Frontal cortex (tissue), 4 donors: ENCODE results near the gene TRABD. TPM values are rescaled to one million over a fixed set of nuclear protein-coding genes. Genes with fewer than 3 reads are reported as not detected.
"Not testable (repeated sequence)": the region's sequence is repeated elsewhere in the genome, so short reads cannot be mapped to it uniquely, and the experiment has no call there.

Source experiments
- DNase-seq, 2 donors: peaks; one replicate each; pipeline ENCODE4 v3.0.0; 2012; ENCODE audit warnings: low spot score in 2 of 2
- FAIRE-seq: peaks from 2 replicates; lab custom pipeline; 2012; peaks lifted over from hg19 to GRCh38; lab: Jason Lieb, UNC
- total RNA-seq: library from RNA; depleted of rRNA; stranded (reverse); fragments of >200 nt; gene quantifications from one replicate; pipeline ENCODE4 v1.2.3, GENCODE V29; 2014
- donor health status: control.
- donor health status: control.
- donor health status: control.

The TRABD gene
- total RNA-seq, 1 donor from 2014 or later = 4.9 TPM

GRCh38 chr22:50150161-50151129 lies 35.3 kb upstream of the TRABD start:
- DNase-seq = no peak
- no peak for FAIRE-seq

DNA sequence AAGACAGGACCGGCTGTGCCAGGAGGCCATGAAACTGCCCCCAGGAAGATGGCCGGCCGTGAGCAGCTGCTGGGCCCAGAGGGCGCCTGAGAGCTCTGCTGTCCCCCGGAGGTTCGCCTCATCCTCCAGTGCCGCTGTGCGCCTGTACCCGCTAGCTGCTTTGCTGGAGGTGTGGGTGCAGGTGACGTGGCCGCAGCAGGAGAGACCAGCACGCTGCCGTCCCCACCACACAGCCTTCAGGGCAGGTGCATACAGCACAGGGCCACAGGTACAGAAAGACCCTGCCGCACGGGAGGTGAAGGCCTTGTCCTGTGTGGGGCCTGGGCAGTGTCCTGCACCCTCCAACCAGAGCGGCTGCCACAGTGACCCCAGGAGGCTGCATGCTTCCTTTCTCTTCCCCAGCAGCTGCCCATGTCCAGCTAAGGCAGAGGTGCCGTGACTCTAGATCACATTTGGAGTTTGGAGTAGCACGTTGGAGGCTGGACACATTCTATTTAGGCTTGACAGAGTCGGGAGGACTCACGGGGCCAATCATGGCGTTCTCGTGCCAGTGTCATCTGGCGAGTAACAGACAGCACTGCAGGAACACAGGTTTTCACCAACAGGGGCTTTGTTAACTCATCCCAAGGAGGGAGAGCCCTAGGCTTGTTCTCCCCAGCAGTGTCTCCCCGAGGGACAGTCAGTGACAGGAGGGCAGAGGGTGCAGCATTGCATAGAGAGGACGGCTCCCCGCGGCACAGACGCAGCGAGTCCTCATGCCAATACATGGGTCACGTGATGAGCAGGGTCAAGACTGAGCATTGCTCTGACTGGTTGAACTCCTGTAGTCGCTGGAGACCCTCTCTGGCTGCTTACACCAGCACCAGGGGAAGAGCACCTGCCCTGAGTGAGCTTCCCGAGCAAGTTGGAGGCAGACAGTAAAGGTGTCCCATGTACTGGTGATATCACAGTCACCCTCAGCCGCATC lies 33.9 kb upstream of the TRABD start:
- no peak for DNase-seq
- no peak for FAIRE-seq

DNA sequence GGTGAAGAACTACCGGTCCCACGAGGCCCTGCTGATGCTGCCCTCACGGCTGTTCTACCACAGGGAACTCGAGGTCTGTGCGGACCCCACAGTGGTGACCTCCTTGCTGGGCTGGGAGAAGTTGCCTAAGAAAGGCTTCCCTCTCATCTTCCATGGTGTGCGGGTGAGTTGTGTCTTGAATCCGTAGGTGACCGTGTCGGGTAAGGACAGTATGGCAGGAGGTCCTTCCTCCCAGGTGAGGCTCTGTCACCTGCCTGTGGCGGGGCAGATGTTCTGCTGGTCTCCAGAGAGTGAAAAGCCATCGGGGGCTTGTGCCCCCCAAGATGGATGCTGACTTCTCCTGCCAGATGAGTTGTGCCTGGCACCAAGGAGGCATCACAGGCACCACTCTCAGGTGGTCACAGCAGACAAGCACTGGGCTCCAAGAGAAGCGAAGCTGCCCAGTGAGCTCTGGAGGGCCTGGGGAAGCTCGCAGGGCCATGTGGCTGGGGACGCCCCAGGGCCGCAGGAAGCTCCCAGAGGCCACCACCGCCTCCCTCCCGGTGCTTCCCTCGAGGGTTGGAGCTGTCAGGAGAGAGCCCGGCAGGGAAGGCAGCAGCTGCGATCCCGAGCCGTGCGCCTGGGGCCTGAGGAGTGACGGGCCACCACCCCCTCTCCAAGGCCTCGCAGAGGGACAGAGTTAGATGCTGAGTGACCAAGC lies 32.5 kb upstream of the TRABD start:
- FAIRE-seq (no peak), DNase-seq (no peak)

DNA sequence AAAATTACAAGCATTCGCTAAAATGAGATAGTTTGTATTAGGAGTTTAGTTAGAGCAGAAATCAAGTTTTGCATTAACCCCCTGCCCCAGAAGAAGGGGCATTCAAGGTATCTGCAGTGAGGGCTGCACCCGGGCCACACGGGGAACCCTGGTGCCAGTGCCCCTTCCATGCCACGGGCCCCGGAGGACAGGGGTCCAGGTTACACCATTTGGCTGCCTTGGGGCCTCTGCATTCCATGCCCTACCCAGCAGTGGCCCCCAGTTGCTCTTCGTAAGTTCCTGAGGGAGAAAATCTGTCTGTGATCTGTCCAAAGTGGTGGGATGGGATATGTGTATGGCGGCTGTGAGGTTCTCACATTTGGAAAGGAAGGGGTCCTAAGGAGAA lies 32.0 kb upstream of the TRABD start:
- DNase-seq = no peak
- FAIRE-seq = no peak

DNA sequence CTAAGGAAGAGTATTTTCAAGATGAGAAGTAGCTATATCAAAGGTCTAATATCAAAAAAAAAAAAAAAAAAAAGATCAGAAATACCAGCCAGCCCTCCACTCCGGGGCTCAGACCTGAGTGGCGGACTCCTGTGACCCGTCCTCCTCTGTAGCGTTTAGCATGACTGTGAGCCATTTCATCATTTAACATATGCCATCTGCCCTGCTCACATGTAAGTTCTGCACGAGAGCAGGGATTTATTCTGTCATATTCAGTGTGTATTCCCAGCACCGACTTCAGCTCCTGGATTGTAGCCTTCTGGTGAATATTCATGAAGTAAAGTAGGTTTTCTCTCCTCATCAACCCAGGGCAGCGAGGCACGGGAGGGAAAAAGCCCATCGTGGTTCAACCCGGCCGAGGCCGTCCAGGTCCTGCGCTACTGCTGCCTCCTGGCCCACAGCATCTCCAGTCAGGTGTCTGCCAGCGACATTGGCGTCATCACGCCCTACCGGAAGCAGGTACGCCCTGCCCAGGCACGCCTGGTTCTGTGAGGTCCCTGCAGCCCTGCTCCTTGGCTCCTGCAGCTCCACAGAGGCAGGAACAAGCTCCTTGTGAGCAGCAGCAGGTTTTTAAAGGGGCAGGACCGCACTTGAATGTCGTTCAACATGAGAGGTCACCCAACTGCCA lies 27.9 kb upstream of the TRABD start:
- FAIRE-seq (no peak), DNase-seq (no peak)

- no peak for FAIRE-seq
- DNase-seq = no peak
Measured at GRCh38 chr22:50160947-50161346, 24.8 kb upstream of the TRABD start.

DNA sequence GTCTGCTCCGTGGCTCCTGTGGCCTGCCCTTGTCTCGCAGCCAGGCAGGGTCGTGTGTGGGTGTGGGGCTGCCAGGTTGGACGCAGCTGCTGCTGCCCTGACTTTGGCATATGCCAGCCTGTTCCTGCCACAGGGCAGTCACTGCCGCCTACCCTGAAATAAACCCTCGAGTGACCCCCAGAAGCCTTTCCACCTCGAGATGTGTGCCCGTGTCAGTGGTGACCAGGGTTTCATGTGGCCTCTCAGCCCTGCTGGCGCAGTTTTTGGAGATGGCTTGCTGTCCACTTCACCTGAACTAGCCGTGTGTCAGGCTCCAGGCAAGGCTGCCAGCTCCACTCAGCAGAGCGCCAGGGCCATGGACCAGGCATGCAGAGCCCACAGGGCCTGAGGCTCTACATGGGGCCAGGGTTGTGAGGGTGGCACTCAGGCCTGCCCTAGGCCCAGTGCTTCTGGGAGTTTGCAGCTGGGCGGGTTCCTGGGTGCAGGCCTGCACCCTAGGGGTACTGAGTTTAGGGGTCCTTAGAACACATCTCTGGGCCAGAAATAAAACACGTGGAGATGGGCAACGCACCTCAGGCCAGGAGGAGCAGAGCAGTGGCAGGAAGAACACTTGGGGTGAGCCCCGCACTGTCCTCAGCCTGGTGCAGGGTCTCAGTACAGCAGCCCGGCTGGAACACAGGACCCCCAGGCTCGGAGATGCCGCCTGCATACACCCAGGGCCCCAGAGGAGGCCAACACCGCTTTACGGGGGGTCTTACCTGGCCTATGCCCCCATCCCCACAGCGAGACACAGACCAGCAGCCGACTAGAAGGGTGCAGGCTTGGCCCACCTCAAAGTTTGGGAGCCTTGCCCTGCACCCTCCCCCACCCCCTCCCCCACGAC lies 24.0 kb upstream of the TRABD start:
- FAIRE-seq = no peak
- no peak for DNase-seq

- DNase-seq = no peak
- no peak for FAIRE-seq
Measured at GRCh38 chr22:50162391-50162956, 23.2 kb upstream of the TRABD start.

GRCh38 chr22:50165436-50166123 lies 20.1 kb upstream of the TRABD start:
- DNase-seq = no peak
- FAIRE-seq = no peak

GRCh38 chr22:50167689-50168489 lies 17.8 kb upstream of the TRABD start:
- DNase-seq (no peak), FAIRE-seq (no peak)

DNA sequence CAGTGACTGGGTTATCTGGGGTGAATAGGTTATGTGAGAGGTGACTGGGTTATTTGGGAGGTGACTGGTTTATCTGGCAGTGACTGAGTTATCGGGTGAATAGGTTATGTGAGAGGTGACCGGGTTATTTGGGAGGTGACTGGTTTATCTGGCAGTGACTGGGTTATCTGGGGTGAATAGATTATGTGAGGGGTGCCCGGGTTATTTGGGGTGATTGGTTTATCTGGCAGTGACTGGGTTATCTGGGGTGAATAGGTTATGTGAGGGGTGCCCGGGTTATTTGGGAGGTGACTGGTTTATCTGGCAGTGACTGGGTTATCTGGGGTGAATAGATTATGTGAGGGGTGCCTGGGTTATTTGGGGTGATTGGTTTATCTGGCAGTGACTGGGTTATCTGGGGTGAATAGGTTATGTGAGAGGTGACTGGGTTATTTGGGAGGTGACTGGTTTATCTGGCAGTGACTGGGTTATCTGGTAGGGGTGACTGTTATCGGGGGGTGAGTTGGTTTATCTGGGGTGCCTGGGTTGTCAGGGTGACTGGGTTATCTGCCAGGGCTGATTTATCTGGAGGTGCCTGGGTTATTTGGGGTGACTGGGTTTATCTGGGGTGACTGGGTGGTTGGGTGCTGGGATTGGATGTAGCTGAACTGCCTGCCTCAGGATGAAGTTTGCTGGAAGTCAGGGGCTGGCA lies 17.1 kb upstream of the TRABD start:
- FAIRE-seq = not testable (repeated sequence)

GRCh38 chr22:50169181-50169759 lies 16.4 kb upstream of the TRABD start:
- DNase-seq (no peak), FAIRE-seq (no peak)

More for the DNA sequence above, 17.1 kb upstream of the TRABD start:
- not testable (repeated sequence) for DNase-seq

DNA sequence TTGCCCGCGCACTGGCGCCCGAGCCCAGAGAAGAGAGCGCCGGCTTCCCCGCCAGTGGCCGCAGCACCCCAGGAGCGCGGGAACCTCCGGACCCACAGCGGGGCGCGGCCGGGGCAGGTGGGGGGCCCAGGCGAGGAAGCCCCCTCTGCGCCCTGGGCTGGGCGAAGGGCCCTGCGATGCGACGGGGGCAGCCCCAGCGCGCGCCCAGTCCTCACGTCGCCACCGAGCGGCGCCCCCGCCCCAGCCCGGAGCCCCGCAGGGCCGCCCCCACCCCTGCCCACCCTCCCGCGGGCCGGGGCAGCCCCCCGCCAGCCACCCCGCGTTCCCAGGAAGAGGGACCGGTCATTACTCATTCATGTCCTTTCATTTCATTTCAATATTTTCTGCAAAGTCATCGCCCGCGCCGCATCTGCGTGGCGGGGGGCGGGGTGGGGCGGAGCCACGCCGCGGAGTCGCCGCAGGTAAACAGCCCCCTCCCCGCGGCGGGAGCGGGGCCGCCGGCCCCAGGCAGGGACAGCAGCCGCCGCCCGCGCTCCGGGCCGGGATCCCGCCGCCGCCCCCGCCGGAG lies 15.9 kb upstream of the TRABD start:
- DNase-seq = no peak
- FAIRE-seq = no peak

- DNase-seq = no peak
- FAIRE-seq = no peak
Measured at GRCh38 chr22:50170453-50171318, 15.0 kb upstream of the TRABD start, which contains the start of gene PANX2. Gene PANX2, plus strand, starts transcription at chr22:50170731. Its CDS starts 0 bp downstream, at chr22:50170731.
